GM18867 (cell line): ENCODE measurements around the gene ACTN3.
"Not testable (repeated sequence)": the region's sequence is repeated elsewhere in the genome, so short reads cannot be mapped to it uniquely, and the experiment has no call there.

Experiments used
- ATAC-seq: cut with Tn5 transposase; IDR thresholded peaks from one replicate; pipeline ENCODE4 v1.9.1; 2021; ENCODE audit warnings: mild to moderate bottlenecking, moderate library complexity; ENCODE audit not compliant: unreplicated experiment

The ACTN3 gene

DNA sequence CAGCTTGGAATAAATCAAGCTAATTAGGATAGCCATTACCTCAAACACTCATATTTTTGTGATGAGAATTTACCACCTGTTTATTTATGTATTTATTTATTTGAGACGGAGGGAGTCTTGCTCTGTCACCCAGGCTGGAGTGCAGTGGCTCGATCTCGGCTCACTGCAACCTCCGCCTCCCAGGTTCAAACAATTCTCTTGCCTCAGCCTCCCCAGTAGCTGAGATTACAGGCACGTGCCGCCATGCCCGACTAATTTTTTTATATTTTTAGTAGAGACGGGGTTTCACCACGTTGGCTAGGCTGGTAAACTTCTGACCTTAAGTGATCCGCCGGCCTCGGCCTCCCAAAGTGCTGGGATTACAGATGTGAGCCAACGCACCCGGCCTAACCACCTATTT lies 1.8 kb upstream of the ACTN3 start:
- not testable (repeated sequence) for ATAC-seq

DNA sequence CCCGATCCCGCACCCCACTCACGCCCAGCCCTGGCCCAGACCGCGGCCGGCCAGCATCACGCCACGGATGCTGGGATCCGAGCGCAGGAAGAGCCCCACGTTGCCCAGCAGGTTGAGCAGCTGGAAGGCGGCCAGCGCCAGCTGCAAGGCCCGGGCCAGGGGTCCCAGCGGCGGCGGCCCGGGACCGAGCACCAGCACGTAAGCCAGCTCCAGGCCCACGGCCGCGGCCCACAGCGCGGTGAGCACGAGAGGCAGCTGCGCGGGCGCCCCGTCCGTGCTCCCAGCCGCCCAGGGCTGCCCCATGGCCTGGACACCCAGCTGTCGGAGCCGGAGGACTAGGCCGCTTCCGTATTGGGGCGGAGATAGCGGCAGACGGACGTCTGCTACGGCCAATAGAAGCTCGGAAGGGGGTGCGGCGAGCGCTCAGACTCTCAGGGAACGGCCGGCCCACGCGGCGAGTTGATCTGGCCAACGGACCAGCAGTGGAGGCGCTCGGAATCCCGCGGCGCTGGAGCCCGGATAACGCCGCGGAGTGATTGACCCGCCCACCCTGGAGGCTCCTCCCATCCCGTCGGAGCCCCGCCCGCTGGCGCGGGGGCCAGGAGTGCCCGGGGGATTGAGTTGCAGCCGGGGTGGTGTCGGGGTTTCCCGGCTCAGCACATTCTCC lies 869 bp upstream of the ACTN3 start, which contains the start of gene ZDHHC24:
Gene ZDHHC24, minus strand, starts transcription at position 348 of the 667 bp plus-strand sequence. Its CDS starts 45 bp downstream, at position 303.
- peak; percentile 85 for ATAC-seq

DNA sequence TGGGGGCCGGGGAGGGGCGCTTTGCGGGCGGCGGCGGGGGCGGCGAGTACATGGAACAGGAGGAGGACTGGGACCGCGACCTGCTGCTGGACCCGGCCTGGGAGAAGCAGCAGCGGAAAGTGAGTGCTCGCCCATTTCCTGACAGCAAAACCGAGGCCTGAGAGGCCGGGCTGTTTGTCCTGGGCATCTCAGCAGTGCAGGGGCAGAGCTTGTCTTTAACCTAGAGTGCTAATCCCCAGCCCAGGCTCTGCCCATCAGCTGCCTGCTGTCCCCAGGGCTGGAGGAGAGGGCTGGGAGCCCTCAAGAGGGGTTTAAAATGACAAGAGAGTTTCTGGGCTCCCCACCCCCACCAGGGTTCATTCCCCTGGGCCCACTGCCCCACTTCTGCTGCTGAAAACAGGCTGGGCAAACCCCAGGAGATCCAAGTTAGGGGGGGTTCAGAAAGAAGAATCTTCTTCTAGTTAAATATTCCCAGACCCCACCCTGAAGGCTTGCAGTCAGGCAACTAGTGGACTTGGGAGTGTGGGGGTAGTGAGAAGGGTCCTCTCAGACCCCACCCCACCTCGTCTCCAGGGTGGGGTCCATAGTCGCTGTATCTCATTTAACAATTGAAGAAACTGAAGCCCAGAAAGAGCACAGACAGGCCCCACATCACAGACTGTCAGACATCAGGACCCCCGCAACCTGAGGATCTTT lies 411 bp downstream of the ACTN3 start:
- no peak for ATAC-seq

DNA sequence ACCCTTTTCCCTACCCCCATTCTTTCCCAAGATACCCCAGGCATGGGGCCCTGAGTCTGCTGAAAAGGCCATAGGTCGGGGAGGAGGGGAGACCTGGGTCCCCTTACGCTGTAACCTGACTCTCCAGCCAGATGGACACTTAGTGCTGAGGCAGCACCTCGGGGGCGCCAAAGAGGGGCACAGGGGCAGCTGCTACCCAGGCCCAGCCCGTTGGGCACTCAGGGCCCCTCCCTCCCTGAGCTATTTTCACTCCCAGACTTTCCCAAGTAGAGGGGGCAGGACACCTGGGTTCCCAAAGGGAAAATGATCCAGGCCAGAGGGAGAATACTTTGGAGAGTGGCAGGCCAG lies 933 bp downstream of the ACTN3 start:
- ATAC-seq: no peak

DNA sequence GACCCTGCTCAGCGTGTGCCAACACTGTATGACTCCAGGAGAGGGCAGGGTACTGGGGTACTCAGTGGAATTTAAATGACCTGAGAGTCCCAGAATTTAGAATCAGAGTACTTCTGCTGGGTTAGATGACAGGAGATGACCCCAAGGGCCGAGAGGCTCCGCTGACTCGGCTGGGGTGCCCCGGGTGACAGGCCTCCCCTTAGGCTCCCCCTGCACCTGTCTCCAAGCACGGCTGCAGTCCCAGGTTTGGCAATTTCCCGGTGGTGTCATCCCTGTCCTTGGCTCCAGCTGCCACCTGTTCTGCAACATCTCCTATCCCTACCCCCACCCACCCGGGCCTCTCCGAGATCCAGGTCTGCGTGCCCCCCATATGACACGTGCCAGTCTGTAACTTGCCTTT lies 1.3 kb downstream of the ACTN3 start:
- no peak for ATAC-seq

DNA sequence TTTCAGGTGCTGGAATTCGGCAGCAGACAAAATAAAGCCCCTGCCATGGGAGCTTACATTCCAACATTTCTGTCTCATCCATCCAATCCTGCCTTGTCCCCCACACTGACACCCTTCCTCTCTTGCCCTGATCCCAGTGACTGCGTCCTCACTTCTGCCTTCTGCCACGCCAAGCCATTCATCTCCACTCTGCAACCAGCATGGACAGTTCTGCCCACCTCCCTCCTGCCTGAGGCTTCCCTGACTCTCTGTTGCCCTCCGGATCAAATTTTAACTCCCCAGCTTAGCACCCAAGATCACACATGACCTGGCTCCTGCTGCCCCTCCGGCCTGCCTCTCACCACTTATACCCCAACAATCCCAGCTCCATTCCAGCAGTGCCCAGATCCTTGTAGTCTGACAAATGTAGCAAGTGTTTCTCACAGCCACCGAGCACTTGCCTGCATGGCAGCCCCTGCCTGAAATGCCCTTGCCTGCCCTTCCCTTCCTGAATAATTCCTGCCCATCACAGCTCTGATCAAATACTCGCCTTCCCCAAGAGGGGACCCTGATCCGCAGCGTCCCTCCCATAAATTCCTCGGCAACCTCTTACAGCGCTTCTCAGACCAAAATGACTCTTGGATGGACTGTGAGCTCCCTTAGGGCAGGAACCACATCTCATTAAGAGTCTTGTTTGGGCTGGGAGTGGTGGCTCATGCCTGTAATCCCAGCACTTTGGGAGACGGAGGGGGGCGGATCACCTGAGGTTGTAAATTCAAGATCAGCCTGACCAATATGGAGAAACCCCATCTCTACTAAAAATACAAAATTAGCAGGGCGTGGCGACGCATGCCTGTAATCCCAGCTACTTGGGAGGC lies 2.3 kb downstream of the ACTN3 start:
- no peak for ATAC-seq

DNA sequence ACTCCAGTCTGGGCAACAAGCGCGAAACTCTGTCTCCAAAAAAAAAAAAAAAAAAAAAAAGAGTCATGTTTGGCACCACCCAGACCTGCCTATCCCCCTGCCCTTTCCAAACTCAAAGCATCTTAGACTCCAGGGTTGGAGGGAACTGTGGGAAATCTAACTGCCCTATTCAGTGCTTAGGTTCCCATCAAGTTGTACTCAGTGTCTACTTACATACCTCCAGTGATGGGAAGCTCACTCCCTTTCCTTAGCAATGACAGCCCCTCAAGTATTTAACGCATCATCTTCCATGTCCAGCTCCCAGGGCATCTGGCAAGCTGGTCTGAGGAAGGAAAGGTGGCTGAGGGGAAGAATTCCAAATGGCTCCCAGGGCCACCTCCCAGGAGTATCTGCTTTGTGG lies 3.0 kb downstream of the ACTN3 start:
- ATAC-seq: no peak

DNA sequence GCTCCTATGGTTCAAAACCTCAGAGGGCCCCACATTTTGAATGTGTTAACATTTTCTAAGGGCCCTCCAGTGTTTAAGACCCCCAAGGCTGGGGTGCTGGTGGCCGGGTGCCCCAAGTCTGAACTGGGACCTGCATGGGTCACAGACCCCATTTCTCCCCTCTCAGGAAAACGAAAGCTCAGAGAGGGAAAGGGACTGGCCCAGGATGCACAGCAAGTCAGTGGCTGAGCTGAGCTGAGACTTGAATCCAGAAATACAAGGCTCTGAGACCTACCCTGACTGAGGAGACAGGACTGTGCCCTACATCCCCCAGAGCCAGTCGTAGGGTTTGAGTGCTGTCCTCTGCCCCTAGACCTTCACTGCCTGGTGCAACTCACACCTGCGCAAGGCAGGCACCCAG lies 4.2 kb downstream of the ACTN3 start:
- no peak for ATAC-seq

DNA sequence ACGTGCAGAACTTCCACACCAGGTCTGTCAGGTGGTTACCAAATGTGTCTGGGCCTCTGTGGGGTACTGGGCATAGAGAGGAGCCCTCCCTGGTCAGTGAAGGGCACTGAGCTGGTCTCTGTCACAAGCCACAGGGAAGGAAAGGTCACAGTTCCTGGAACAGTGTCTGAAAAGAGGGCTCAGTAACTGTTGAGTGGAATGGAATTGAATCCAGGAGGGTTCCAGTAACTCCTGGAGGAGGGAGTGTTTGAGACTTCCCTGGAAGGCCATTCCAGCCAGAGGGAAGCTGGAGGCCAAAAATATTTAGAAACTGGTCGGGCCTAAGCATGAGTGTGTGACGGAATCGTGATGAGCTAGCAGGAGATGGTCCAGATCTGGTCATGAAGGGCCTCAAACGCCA lies 7.9 kb downstream of the ACTN3 start:
- ATAC-seq: no peak

DNA sequence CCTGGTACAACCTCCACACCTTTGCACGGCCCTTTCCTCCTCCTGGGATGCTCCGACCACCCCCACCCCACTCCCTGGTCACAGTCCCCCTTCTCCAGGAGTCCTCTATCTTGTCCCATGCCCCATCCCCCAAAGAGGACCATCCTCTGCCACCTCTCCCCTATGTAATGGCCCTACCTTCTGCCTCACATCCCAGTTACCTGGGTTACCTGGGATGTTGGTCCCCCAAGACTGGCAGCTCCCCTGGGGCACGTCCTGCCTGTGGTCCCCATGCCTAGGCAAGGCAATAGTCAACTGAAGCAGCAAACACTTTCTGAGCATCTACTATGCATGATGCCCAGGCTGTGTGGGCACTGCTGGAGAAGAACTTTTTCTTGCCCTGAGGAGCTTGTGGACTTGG lies 8.7 kb downstream of the ACTN3 start:
- no peak for ATAC-seq

DNA sequence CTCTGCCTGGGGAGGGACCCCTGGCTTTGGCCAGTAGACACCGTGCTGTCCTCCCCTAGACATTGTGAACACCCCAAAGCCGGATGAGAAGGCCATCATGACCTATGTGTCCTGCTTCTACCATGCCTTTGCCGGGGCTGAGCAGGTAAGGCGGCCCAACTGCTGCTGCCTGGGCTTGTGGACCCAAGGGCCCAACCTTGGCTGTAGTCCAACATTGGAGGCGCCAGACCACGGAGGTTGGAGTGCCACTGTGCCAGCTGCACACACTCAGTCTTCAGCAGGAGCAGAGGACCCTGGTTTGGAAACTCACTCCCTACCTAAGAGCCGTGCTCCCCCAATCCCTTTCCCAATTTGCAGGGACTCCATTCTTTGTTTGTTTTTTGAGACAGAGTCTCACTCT lies 9.4 kb downstream of the ACTN3 start:
- ATAC-seq: no peak

DNA sequence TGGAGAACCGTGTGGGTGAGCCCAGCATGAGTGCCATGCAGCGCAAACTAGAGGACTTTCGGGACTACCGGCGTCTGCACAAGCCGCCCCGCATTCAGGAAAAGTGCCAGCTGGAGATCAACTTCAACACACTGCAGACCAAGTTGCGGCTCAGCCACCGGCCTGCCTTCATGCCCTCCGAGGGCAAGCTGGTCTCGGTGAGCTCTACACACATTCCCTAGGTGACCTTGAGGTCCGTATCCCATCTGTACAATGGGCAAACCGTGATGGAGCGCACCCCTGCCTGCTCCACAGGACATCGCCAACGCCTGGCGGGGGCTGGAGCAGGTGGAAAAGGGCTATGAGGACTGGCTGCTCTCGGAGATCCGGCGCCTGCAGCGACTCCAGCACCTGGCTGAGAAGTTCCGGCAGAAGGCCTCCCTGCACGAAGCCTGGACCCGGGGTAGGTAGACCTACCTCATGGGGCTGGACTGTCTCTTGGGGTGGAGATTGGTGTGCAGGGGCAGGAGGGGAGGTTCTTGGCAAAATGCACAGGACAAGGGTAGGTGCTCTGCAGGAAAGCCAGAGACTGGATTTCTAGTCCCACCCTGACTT lies 11.1 kb downstream of the ACTN3 start:
- no peak for ATAC-seq

DNA sequence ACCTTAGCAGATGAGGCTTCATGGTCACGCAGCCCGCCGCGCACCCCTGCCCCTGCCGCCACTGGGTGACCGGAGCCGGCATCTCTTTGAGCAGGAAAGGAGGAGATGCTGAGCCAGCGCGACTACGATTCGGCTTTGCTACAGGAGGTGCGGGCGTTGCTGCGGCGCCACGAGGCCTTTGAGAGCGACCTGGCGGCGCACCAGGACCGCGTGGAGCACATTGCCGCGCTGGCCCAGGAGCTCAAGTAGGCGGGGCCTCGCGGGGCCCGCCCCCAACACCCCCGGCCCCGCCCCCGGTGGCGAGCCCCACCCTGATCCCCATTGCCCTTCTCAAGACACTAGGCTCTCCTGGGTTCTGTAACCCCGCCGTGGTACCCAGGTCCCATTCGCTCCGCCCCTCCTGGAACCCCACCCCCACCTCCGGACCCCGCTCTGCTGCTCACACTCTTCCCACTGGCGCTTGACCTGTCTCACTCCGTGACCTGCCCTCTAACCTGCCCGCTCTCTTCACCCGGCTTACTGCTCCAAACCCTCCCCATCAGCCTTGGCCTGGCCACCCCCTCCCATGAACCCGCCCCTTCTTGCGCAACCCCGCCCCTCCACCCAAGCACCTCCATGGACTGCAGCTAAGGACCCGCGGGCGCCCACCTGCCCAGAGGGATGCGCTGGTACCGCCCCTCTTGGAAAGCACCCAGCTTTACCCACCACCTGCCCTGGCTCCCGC lies 12.6 kb downstream of the ACTN3 start:
- no peak for ATAC-seq

DNA sequence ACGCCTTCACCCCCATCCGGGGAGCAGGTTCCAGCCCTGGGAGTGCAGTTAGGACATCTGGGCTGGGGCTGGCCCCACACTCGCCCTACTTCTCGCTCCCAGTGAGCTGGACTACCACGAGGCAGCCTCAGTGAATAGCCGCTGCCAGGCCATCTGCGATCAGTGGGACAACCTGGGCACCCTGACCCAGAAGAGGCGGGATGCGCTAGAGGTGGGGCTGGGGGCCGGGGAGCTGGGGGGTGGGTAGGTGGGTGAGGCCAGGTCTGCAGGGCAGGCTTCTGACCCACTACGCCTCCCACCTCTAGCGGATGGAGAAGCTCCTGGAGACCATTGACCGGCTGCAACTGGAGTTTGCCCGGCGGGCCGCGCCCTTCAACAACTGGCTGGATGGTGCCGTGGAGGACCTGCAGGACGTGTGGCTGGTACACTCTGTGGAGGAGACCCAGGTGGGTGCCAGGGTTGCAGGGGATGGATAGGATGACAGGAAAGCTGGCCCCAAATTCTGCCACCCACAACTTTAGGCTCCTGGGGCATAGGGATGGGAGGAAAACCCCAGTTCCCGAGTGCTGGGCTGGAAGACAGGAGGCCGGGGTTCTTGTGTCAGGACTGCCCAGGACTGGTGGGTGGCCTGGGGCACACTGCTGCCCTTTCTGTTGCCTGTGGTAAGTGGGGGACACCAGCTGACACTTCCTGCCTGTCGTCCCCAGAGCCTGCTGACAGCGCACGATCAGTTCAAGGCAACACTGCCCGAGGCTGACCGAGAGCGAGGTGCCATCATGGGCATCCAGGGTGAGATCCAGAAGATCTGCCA lies 13.4 kb downstream of the ACTN3 start:
- ATAC-seq: no peak

DNA sequence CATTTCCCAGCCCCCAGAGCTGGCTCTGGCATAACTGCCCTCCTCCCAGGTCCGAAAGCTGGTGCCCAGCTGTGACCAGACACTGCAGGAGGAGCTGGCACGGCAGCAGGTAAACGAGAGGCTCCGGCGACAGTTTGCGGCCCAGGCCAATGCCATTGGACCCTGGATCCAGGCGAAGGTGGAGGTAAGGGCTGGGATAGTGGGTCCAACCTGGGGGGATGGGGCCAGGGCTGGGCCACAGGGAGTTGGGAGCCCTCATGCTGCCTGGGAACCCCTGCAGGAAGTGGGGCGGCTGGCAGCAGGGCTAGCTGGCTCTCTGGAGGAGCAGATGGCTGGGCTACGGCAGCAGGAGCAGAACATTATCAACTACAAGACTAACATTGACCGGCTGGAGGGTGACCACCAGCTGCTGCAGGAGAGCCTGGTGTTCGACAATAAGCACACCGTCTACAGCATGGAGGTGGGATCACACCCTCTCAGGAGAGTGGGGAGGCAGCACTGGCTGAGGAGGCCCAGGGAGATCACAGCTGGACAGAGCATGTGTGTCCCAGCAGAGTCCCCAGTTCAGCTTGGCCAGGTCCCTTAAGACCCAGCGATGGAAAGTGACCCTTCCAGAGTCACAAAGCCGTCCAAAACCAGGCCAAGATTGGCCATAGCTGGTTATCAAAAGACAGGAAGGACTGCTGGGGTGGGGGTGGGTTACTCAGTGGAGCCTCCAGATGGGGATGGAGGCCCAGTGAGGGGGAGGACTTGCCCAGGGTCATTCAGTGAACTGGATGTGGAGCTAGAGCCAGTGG lies 14.7 kb downstream of the ACTN3 start:
- no peak for ATAC-seq

DNA sequence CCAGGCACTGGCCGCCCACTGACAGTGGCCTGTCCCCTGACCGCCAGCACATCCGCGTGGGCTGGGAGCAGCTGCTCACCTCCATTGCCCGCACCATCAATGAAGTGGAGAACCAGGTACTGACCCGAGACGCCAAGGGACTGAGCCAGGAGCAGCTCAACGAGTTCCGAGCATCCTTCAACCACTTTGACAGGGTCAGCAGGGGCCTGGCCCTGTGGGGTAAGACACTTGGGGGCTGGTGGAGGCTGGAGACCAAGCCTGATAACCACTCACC lies 15.2 kb downstream of the ACTN3 start:
- ATAC-seq: no peak

DNA sequence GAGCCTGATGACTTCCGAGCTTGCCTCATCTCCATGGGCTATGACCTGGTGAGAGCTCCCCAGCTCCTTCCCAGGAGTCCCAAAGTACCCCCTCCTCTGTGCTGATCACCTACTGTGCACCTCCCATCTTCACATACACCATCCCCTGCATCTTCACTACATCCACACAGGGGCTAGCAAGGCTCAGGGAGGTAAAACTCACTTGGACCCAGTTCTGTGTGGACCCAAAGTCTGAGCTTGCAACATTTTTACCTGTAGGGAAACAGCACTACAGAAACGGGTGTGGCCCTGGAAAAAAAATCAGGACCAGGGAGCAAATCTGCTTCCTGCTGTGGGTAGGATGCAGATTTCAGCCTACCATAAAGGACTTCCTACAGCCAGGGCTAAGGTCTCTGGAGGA lies 15.6 kb downstream of the ACTN3 start:
- ATAC-seq: no peak

DNA sequence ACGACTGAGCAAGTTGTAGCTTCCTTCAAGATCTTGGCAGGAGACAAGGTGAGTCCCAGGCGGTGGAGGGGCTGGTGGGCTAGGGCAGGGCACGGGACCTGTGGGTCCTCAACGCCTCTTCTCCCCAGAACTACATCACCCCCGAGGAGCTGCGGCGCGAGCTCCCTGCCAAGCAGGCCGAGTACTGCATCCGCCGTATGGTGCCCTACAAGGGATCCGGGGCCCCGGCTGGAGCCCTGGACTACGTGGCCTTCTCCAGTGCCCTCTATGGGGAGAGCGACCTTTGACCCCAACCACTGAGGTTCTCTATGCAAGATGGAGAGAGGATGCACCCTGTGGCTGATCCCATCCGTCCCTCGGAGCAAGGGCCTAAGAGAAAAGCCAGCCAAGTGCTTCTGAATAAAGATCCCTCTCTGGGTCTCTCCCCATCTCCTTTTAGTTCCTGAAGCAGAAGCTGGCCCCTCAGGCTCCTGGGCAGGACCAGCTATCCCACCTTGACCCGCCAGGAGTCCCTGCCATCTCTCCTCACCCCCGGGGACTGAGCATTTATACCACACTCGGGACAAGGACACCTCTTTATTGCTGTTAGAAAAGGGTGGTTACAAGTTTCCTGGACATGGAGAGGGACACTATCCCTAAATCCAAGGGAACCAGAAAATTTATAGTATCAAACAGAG lies 16.3 kb downstream of the ACTN3 start:
- no peak for ATAC-seq

DNA sequence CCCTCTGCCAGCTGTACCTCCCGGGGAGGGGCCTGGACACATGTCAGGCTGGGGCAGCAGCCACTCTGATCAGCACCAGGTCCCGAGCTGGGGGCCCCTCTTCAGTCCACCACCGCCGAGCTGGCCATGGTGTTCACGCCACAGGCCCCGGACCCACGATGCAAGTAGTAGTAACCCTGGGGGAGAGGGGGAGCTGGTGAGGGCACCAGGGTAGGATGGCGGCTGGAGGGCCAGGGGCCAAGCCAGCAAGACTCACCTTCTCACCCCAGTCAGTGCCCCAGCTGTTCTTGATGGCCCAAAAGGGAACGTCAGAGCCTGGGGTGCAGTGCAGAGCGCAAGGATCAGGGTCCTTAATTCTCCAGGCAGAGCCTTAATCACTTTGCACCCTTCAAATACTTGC lies 17.1 kb downstream of the ACTN3 start:
- ATAC-seq: no peak
